Heart right ventricle (tissue), 16 donors: ENCODE results near the gene FPR1. TPM values are rescaled to one million over a fixed set of nuclear protein-coding genes. Genes with fewer than 3 reads are reported as not detected.
A peak's percentile ranks its signal among the peaks of the same experiment; 100 is the strongest.

ENCODE experiments used
- ATAC-seq, 8 donors: fragments of 200-7000 bp; cut with Tn5 transposase; one replicate each; pipeline ENCODE4 v1.9.1; 2020; ENCODE audit warnings: mild to moderate bottlenecking in 8 of 8, moderate library complexity in 8 of 8, moderate number of reproducible peaks in 1 of 8
- DNase-seq, 2 donors: peaks; one replicate each; pipeline ENCODE4 v3.0.0-alpha.2; 2020
- H3K27ac ChIP-seq, 10 donors: fragments of 200-600 bp; sonication (generic) in 2 of 10; one replicate each; pipeline versions ENCODE4 v1.5.0 to v1.8.0; 2020 to 2022; ENCODE audit warnings: mild to moderate bottlenecking in 3 of 10
- H3K27me3 ChIP-seq, 7 donors: fragments of 200-600 bp; one replicate each; pipeline ENCODE4 v1.8.0; 2021 to 2022; ENCODE audit warnings: mild to moderate bottlenecking in 2 of 7
- H3K36me3 ChIP-seq, 9 donors: fragments of 200-600 bp; sonication (generic) in 1 of 9; one replicate each; pipeline versions ENCODE4 v1.5.0 to v1.8.0; 2020 to 2022; ENCODE audit warnings: mild to moderate bottlenecking in 2 of 9
- H3K4me1 ChIP-seq, 9 donors: fragments of 200-600 bp; sonication (generic) in 1 of 9; one replicate each; pipeline versions ENCODE4 v1.5.0 to v1.8.0; 2020 to 2022; ENCODE audit warnings: mild to moderate bottlenecking in 4 of 9
- H3K4me3 ChIP-seq, 10 donors: fragments of 200-600 bp; sonication (generic) in 2 of 10; one replicate each; pipeline versions ENCODE4 v1.5.0 to v1.8.0; 2020 to 2022; ENCODE audit warnings: mild to moderate bottlenecking in 7 of 10, moderate library complexity in 2 of 10
- H3K9me3 ChIP-seq, 11 donors: fragments of 200-600 bp in 10 of 11; sonication (generic) in 2 of 11; one replicate each; pipeline versions ENCODE4 v1.5.0 to v1.8.0; 2013 to 2022; ENCODE audit warnings: mild to moderate bottlenecking in 2 of 11, control low read depth in 1 of 11, moderate library complexity in 1 of 11
- CTCF ChIP-seq, 9 donors: fragments of 200-600 bp; sonication (generic) in 2 of 9; IDR thresholded peaks; one replicate each; pipeline versions ENCODE4 v1.5.0 to v1.8.0; 2021 to 2022; ENCODE audit warnings: antibody characterized with exemption in 9 of 9, mild to moderate bottlenecking in 5 of 9, moderate library complexity in 1 of 9
- WGBS, 2 donors: extraction: QIAGEN DNeasy Blood & Tissue Kit; methylation state at CpG; one replicate each; pipeline ENCODE4 v1.1.7; 2013; ENCODE audit warnings: inconsistent platforms in 1 of 2; 5-methylcytosine and 5-hydroxymethylcytosine counted together
- intact Hi-C, 10 donors: fragments of 100-400 bp; cut with DNase I; formaldehyde crosslinking; loops; one replicate each; pipeline versions ENCODE4 v1.11.1 to v1.14.2; 2022
- long read RNA-seq, 3 donors: library from polyadenylated mRNA; unstranded; transcript quantifications; one replicate each; pipeline ENCODE4 v2.0.0, GENCODE V29; 2020 to 2021
- polyA plus RNA-seq, 2 donors: library from polyadenylated mRNA; stranded (reverse); fragments of 200-250 nt; gene quantifications; one replicate each; pipeline ENCODE4 v1.2.3, GENCODE V29; 2013
- total RNA-seq, 10 donors: library from RNA; stranded (reverse); fragmentation: NEBNext Ultra II Directional in 3 of 10; extraction: Animal tissue kit (Norgen Biotek cat#: 25700) in 3 of 10; gene quantifications; one replicate each; pipeline versions ENCODE4 v1.2.1 to v1.2.4, GENCODE V29; 2021 to 2023
- donor health status: Arrhythmogenic right ventricular cardiomyopathy.
- donor health status: ischemic (EF 13 %, LVEDD 7.1; RV severe dilation, severe dysfunction).
- donor health status: healthy with polysubstance abuse.
- donor health status: DM: no; HTN: yes; CAD: no.
- donor health status: DM: no; HTN: no; CAD: no.
- donor health status: ischemic (EF 25% LVEDD 6.9; RV normal size, moderate dysfunction).
- donor health status: ischemic (EF 25% LVEDD 5.7; RV mildly dilated, moderate dysfunction).
- donor health status: healthy.
- donor health status: DM: yes; HTN: yes; CAD: no.
- donor health status: Ischemic cardiomyopathy.
- donor health status: ischemic (EF 35%, LVEDD 5.7; RV mildly dilated, moderate dysfunction).
- donor health status: nonischemic (EF 11% LVEDD 7.7; RV severe dilation, severe dysfunction).
- donor health status: DM: yes; HTN: yes; CAD: no.
- donor health status: PGD.
- donor health status: ischemic (EF 29% LVEDD 5.4; RV normal size, mild dysfunction).
- donor health status: nonischemic (EF 23%, LVEDD 6.1; RV moderate dilation, normal function).

Gene FPR1
- total RNA-seq = 10 to 100 TPM in 2 of 10 donors, 1 to 10 TPM in 8; 1.5 to 16.9 (median 4.0) TPM
- 1 to 10 TPM in 1 of 2 donors, under 1 TPM in 1; 0.95 to 4.4 TPM for polyA plus RNA-seq
- long read RNA-seq, donor 1, partial matches to known transcripts = 0 of 3 reads
- long read RNA-seq, donor 1, other reads (novel, unspliced or antisense) = 1 of 3 reads
- long read RNA-seq, donor 2 = 0 reads
- long read RNA-seq, donor 3, partial matches to known transcripts = 0 of 3 reads
- long read RNA-seq, donor 3, other reads (novel, unspliced or antisense) = 0 of 3 reads

DNA sequence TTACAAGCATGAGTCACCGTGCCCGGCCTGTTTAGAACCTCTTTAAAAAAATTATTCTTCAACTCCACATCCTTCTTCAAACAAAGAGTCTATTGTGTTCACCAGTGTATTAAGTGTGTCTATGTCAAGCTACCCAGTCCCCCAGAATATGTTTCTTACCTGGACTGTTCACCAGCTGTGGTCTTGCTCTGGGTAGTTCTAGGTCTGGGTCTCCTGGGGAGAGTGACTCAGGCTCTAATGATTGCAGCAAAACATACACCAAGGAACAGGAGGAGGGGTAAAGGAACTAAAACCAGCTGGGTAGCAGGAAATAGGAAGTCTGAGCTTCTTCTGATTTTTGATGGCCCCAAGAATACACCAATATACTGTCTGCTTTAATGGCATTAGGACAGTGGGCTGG lies at the start of gene FPR1:
Gene FPR1 (minus strand): TSS at position 224 of the 400 bp plus-strand sequence. CDS start 4,884 bp downstream, outside the sequence.
- TF ChIP-seq CTCF (IDR thresholded peaks at IDR 0.05) = no peak
- peak in 7 of 8 donors; percentile 55 to 85 (median 69) for ATAC-seq

DNA sequence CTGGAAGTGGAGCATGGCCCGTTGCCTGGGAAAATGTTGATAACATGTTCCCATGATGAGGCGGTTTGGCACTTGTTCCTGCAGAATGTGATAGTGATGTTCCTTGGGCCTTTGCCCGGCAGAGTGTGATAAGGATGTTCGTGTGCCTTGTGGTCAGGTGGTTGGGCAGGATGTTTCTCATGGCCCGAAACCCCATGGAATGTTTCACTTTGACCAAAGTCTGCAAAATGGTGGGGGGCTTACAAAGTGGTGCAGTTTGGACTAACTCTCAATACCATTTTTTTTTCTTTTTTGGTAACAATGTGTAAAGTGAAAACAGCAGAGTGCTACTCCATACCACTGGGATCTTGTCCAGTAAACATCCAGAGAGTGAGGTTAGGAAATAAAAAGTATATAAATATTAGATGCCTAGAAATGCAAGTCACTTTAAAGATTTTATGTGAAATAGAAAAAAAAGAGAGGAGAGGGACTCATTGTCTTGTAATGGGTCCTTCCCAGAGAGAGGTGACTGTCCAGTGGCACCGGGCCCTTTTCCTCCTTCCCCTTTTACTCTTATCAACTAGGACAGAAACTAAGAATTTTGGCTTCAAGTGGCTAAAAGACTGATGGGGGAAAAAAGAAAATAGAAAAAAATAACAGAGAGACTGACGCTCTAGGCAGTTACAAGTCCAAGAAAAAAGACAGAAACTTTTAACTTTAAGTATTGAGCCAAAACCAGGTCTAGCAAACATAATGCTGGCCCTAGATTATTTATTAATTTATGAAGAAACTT lies 49.0 kb upstream of the FPR1 start:
- intact Hi-C loops = loop anchor here in 2 of 10 donors (10.0 kb wide), 2 partner anchors 96 to 116 kb away; no protein-coding TSS in a partner anchor
- H3K4me1 ChIP-seq = peaks cover 9 to 74% (median 34%) of the 10 kb centered on the region in 9 donors
- ATAC-seq = peak; percentile 61 to 91 (median 87)

More for the DNA sequence above, at the start of gene FPR1:
- H3K27ac ChIP-seq = peak within 1 kb of the TSS in 4 of 10 donors; percentile 13 to 90 (median 54)
- DNase-seq = no peak
- intact Hi-C loops = no loop called here
- H3K36me3 ChIP-seq = peaks cover 0 to 8% (median 0%) of the 10 kb centered on the region in 9 donors
- H3K27me3 ChIP-seq = peaks cover 0 to 17% (median 6%) of the 10 kb centered on the region in 7 donors
- H3K9me3 ChIP-seq = no peaks in the 10 kb centered on the region
- H3K4me1 ChIP-seq = peaks cover 0 to 49% (median 0%) of the 10 kb centered on the region in 9 donors
- WGBS, 2 donors = 62 to 69% methylated on average over 2 of the region's 2 CpGs
- peak within 1 kb of the TSS in 5 of 10 donors; percentile 4 to 58 (median 22) for H3K4me3 ChIP-seq

GRCh38 chr19:51799774-51800472 lies 48.2 kb upstream of the FPR1 start:
- DNase-seq = no peak
- 29 to 41% methylated on average over 13 of the region's 13 CpGs for WGBS, 2 donors
- Histone ChIP-seq H3K4me3 (peak overlapping the region in 5 of 10 donors; percentile 6 to 24 (median 19)), H3K9me3 (no peaks in the 10 kb centered on the region), H3K36me3 (no peaks in the 10 kb centered on the region), H3K4me1 (peaks cover 11 to 71% (median 37%) of the 10 kb centered on the region in 9 donors), H3K27ac (peak overlapping the region; percentile 87 to 98 (median 94)), H3K27me3 (no peaks in the 10 kb centered on the region)
- intact Hi-C loops = loop anchor here in 4 of 10 donors (5.0 to 10.0 kb wide), 3 partner anchors 95 to 115 kb away; no protein-coding TSS in a partner anchor
- TF ChIP-seq CTCF (IDR thresholded peaks at IDR 0.05) = no peak
- ATAC-seq = peak; percentile 9 to 71 (median 36)

More for the DNA sequence above, 49.0 kb upstream of the FPR1 start:
- Histone ChIP-seq H3K27ac (peak overlapping the region; percentile 87 to 98 (median 94)), H3K9me3 (no peaks in the 10 kb centered on the region), H3K36me3 (no peaks in the 10 kb centered on the region), H3K4me3 (peak overlapping the region in 1 of 10 donors; percentile 19), H3K27me3 (no peaks in the 10 kb centered on the region)
- DNase-seq = peak; percentile 69 to 92
- 16 to 17% methylated on average over 7 of the region's 7 CpGs for WGBS, 2 donors
- TF ChIP-seq CTCF (IDR thresholded peaks at IDR 0.05) = no peak
